ENCODE results near the gene PTPRN2. TPM values are rescaled to one million over a fixed set of nuclear protein-coding genes. Genes with fewer than 3 reads are reported as not detected.

PTPRN2 gene
- polyA plus RNA-seq, 1 of the 3 experiments (the other 2 are of a cell fraction) = 4.0 TPM

DNA sequence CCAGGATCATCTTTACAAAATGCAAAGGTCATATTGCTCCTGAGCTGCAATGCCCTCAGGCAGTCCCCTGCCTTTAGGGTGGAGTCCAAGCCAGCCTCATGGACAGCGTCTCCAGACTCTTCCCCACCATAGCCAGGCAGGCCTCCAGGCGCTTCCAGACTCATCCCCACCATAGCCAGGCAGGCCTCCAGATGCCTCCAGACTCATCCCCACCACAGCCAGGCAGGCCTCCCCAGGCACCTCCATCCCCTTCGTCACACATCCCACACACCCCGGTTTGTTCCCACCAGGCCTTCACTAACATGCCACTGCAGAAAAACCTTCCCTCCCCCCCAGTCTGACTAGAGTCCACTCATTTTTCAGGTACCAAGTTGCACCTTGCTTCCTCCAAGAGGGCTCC lies 70.1 kb downstream of the PTPRN2 start:
- peaks cover 9% of the 10 kb centered on the region; the same call in 1 of the 2 replicates for H3K9me3 ChIP-seq
- POLR2A ChIA-PET = no interaction called here

DNA sequence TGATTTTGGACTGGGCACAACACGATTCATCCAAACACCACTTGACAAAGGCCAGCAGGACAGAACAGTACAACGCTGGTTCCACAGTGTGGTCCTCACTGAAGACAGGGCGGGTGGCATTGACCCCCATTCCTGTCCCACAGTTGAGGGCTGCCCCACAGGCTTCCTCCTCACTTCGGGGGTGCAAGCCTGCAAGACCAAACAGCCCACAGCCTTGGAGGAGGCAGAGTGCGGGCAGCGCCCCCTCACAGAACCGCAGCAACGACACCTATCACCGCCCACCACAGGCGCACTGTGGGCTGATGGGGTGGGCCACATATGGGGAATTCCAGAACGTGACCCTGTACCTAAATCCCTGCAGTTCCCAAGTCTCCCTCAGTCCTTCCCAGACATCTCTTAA lies 70.6 kb downstream of the PTPRN2 start:
- H3K9me2 ChIP-seq = no peaks in the 10 kb centered on the region
- no peaks in the 10 kb centered on the region for H4K20me1 ChIP-seq (ENCODE audit: insufficient read depth)
- DNase-seq = no peak
- no peak overlapping the region for H3K4me2 ChIP-seq
- H3K27ac ChIP-seq (ENCODE audit: low read depth in 2 of 2, low read length in 1 of 2) = no peak overlapping the region
- 42% methylated on average over 10 of the region's 11 CpGs for WGBS (ENCODE audit: low lambda C conversion rate)
- no peak overlapping the region for H3K4me3 ChIP-seq (ENCODE audit: low read depth in 2 of 2, low read length in 1 of 2)
- H2AFZ ChIP-seq (ENCODE audit: low read depth) = no peak overlapping the region
- H3F3A ChIP-seq (replicated peaks; ENCODE audit: insufficient read depth) = no peaks in the 10 kb centered on the region
- no peaks in the 10 kb centered on the region for H3K4me1 ChIP-seq (ENCODE audit: control insufficient read depth in 1 of 2, insufficient read depth in 2 of 2, low read depth in 1 of 2, low read length in 1 of 2)
- peaks cover 9% of the 10 kb centered on the region; the same call in 1 of the 2 replicates for H3K9me3 ChIP-seq
- ChIA-PET POLR2A (no interaction called here), CTCF (no interaction called here)
- H3K9ac ChIP-seq = no peak overlapping the region
- no peaks in the 10 kb centered on the region for H3K79me2 ChIP-seq (ENCODE audit: insufficient read depth)
- H3K27me3 ChIP-seq (ENCODE audit: insufficient read depth) = no peaks in the 10 kb centered on the region
- H3K36me3 ChIP-seq (replicated peaks in 1 of 2; ENCODE audit: control insufficient read depth in 1 of 2, insufficient read depth in 2 of 2, low read length in 1 of 2) = no peaks in the 10 kb centered on the region
- TF ChIP-seq, protein P1, sequence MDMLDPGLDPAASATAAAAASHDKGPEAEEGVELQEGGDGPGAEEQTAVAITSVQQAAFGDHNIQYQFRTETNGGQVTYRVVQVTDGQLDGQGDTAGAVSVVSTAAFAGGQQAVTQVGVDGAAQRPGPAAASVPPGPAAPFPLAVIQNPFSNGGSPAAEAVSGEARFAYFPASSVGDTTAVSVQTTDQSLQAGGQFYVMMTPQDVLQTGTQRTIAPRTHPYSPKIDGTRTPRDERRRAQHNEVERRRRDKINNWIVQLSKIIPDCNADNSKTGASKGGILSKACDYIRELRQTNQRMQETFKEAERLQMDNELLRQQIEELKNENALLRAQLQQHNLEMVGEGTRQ (IDR thresholded peaks at IDR 0.05; ENCODE audit: borderline replicate concordance, low read depth, low read length) = no peak
- TF ChIP-seq NRF1 (IDR thresholded peaks at IDR 0.05; ENCODE audit: low read depth, low read length) (no peak), TAF1 (IDR thresholded peaks at IDR 0.05; ENCODE audit: borderline replicate concordance, low read depth, low read length) (no peak), JUND (IDR thresholded peaks at IDR 0.05) (no peak), FOSL2 (IDR thresholded peaks at IDR 0.05; ENCODE audit: borderline replicate concordance, low read depth) (no peak), RAD21 (IDR thresholded peaks at IDR 0.05; ENCODE audit: low read length) (no peak), NFIC (IDR thresholded peaks at IDR 0.05; ENCODE audit: borderline replicate concordance) (no peak), FOXM1 (IDR thresholded peaks at IDR 0.05; ENCODE audit: low read depth) (no peak), FOXJ3 (CRISPR knock-in tag; IDR thresholded peaks at IDR 0.05) (no peak), RXRA (IDR thresholded peaks at IDR 0.05; ENCODE audit: borderline replicate concordance, low read depth) (no peak)
- TF ChIP-seq, protein P2, sequence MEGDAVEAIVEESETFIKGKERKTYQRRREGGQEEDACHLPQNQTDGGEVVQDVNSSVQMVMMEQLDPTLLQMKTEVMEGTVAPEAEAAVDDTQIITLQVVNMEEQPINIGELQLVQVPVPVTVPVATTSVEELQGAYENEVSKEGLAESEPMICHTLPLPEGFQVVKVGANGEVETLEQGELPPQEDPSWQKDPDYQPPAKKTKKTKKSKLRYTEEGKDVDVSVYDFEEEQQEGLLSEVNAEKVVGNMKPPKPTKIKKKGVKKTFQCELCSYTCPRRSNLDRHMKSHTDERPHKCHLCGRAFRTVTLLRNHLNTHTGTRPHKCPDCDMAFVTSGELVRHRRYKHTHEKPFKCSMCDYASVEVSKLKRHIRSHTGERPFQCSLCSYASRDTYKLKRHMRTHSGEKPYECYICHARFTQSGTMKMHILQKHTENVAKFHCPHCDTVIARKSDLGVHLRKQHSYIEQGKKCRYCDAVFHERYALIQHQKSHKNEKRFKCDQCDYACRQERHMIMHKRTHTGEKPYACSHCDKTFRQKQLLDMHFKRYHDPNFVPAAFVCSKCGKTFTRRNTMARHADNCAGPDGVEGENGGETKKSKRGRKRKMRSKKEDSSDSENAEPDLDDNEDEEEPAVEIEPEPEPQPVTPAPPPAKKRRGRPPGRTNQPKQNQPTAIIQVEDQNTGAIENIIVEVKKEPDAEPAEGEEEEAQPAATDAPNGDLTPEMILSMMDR (IDR thresholded peaks at IDR 0.05) = no peak
- TF ChIP-seq, protein P3, sequence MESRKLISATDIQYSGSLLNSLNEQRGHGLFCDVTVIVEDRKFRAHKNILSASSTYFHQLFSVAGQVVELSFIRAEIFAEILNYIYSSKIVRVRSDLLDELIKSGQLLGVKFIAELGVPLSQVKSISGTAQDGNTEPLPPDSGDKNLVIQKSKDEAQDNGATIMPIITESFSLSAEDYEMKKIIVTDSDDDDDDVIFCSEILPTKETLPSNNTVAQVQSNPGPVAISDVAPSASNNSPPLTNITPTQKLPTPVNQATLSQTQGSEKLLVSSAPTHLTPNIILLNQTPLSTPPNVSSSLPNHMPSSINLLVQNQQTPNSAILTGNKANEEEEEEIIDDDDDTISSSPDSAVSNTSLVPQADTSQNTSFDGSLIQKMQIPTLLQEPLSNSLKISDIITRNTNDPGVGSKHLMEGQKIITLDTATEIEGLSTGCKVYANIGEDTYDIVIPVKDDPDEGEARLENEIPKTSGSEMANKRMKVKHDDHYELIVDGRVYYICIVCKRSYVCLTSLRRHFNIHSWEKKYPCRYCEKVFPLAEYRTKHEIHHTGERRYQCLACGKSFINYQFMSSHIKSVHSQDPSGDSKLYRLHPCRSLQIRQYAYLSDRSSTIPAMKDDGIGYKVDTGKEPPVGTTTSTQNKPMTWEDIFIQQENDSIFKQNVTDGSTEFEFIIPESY (IDR thresholded peaks at IDR 0.05; ENCODE audit: borderline replicate concordance, low read depth) = no peak
- TF ChIP-seq, protein P4, sequence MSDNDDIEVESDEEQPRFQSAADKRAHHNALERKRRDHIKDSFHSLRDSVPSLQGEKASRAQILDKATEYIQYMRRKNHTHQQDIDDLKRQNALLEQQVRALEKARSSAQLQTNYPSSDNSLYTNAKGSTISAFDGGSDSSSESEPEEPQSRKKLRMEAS (IDR thresholded peaks at IDR 0.05; ENCODE audit: low read depth) = no peak
- TF ChIP-seq, protein P5, sequence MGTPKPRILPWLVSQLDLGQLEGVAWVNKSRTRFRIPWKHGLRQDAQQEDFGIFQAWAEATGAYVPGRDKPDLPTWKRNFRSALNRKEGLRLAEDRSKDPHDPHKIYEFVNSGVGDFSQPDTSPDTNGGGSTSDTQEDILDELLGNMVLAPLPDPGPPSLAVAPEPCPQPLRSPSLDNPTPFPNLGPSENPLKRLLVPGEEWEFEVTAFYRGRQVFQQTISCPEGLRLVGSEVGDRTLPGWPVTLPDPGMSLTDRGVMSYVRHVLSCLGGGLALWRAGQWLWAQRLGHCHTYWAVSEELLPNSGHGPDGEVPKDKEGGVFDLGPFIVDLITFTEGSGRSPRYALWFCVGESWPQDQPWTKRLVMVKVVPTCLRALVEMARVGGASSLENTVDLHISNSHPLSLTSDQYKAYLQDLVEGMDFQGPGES (IDR thresholded peaks at IDR 0.05; ENCODE audit: low read depth, low read length) = no peak

More for the DNA sequence above, 70.1 kb downstream of the PTPRN2 start:
- Histone ChIP-seq H3K9me2 (no peaks in the 10 kb centered on the region), H3K79me2 (ENCODE audit: insufficient read depth) (no peaks in the 10 kb centered on the region), H2AFZ (ENCODE audit: low read depth) (no peak overlapping the region), H4K20me1 (ENCODE audit: insufficient read depth) (no peaks in the 10 kb centered on the region), H3K27me3 (ENCODE audit: insufficient read depth) (no peaks in the 10 kb centered on the region), H3K27ac (ENCODE audit: low read depth in 2 of 2, low read length in 1 of 2) (no peak overlapping the region), H3K4me1 (ENCODE audit: control insufficient read depth in 1 of 2, insufficient read depth in 2 of 2, low read depth in 1 of 2, low read length in 1 of 2) (no peaks in the 10 kb centered on the region), H3K9ac (no peak overlapping the region), H3F3A (replicated peaks; ENCODE audit: insufficient read depth) (no peaks in the 10 kb centered on the region), H3K36me3 (replicated peaks in 1 of 2; ENCODE audit: control insufficient read depth in 1 of 2, insufficient read depth in 2 of 2, low read length in 1 of 2) (no peaks in the 10 kb centered on the region), H3K4me3 (ENCODE audit: low read depth in 2 of 2, low read length in 1 of 2) (no peak overlapping the region), H3K4me2 (no peak overlapping the region)
- CTCF ChIA-PET = no interaction called here
- TF ChIP-seq RCOR1 (IDR thresholded peaks at IDR 0.05; ENCODE audit: low read length) (no peak), RFX5 (IDR thresholded peaks at IDR 0.05; ENCODE audit: low read length) (no peak), YY1 (IDR thresholded peaks at IDR 0.05; ENCODE audit: low read depth) (no peak), RXRA (IDR thresholded peaks at IDR 0.05; ENCODE audit: borderline replicate concordance, low read depth) (no peak)
- TF ChIP-seq, protein P6, sequence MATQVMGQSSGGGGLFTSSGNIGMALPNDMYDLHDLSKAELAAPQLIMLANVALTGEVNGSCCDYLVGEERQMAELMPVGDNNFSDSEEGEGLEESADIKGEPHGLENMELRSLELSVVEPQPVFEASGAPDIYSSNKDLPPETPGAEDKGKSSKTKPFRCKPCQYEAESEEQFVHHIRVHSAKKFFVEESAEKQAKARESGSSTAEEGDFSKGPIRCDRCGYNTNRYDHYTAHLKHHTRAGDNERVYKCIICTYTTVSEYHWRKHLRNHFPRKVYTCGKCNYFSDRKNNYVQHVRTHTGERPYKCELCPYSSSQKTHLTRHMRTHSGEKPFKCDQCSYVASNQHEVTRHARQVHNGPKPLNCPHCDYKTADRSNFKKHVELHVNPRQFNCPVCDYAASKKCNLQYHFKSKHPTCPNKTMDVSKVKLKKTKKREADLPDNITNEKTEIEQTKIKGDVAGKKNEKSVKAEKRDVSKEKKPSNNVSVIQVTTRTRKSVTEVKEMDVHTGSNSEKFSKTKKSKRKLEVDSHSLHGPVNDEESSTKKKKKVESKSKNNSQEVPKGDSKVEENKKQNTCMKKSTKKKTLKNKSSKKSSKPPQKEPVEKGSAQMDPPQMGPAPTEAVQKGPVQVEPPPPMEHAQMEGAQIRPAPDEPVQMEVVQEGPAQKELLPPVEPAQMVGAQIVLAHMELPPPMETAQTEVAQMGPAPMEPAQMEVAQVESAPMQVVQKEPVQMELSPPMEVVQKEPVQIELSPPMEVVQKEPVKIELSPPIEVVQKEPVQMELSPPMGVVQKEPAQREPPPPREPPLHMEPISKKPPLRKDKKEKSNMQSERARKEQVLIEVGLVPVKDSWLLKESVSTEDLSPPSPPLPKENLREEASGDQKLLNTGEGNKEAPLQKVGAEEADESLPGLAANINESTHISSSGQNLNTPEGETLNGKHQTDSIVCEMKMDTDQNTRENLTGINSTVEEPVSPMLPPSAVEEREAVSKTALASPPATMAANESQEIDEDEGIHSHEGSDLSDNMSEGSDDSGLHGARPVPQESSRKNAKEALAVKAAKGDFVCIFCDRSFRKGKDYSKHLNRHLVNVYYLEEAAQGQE (IDR thresholded peaks at IDR 0.05; ENCODE audit: low read depth, low read length) = no peak
- DNase-seq = no peak
- 40% methylated on average over 4 of the region's 4 CpGs for WGBS (ENCODE audit: low lambda C conversion rate)
